GM12878 (cell line): ENCODE results near the gene CTRB1.

Experiments
- ATF3 ChIP-seq: IDR thresholded peaks from 2 replicates; pipeline ENCODE4 v1.6.1; 2011; ENCODE audit warnings: low read depth, mild to moderate bottlenecking, low read length, moderate library complexity, borderline replicate concordance; ENCODE audit errors: extremely low read depth
- FOS ChIP-seq: IDR thresholded peaks from 3 replicates; pipeline ENCODE4 v1.6.1; 2011; ENCODE audit warnings: borderline replicate concordance; ENCODE audit not compliant: insufficient read length; ENCODE audit errors: extremely low read depth
- MTA3 ChIP-seq: IDR thresholded peaks from 2 replicates; pipeline ENCODE4 v1.6.1; 2012; ENCODE audit warnings: low read length, inconsistent platforms, borderline replicate concordance
- NFIC ChIP-seq: IDR thresholded peaks from 2 replicates; pipeline ENCODE4 v1.6.1; 2012; ENCODE audit warnings: low read depth, mild to moderate bottlenecking, inconsistent platforms, low read length, moderate library complexity
- NKRF ChIP-seq: fragments of 450-650 bp; conservative IDR thresholded peaks from 2 replicates; pipeline ENCODE4 v1.6.1; 2017; ENCODE audit warnings: mild to moderate bottlenecking, moderate library complexity
- RAD21 ChIP-seq: IDR thresholded peaks from 2 replicates; pipeline ENCODE4 v1.6.1; 2011; ENCODE audit warnings: mild to moderate bottlenecking, low read depth, low read length, moderate library complexity; ENCODE audit not compliant: insufficient read depth
- RFX5 ChIP-seq: IDR thresholded peaks from 2 replicates; pipeline ENCODE4 v1.6.1; 2011; ENCODE audit warnings: low read depth, low read length, improper control_type of control experiment
- SMC3 ChIP-seq: IDR thresholded peaks from 2 replicates; pipeline ENCODE4 v1.6.1; 2011; ENCODE audit warnings: low read length, improper control_type of control experiment, borderline replicate concordance
- SRF ChIP-seq, 2 experiments: IDR thresholded peaks; 2 replicates each; pipeline ENCODE4 v1.6.1; 2011; ENCODE audit warnings: low read depth in 2 of 2, low read length in 2 of 2, mild to moderate bottlenecking in 1 of 2, moderate library complexity in 1 of 2
- TAF1 ChIP-seq: IDR thresholded peaks from 2 replicates; pipeline ENCODE4 v1.6.1; 2011; ENCODE audit warnings: mild to moderate bottlenecking, low read depth, low read length, borderline replicate concordance
- YY1 ChIP-seq: IDR thresholded peaks from 2 replicates; pipeline ENCODE4 v1.6.1; 2011; ENCODE audit warnings: low read depth, mild to moderate bottlenecking, low read length
- ZBTB33 ChIP-seq: fragments of 450-650 bp; IDR thresholded peaks from 2 replicates; pipeline ENCODE4 v1.6.1; 2017; ENCODE audit warnings: mild to moderate bottlenecking
- TF ChIP-seq, protein P1 (sequence below), 3 experiments: IDR thresholded peaks in 2 of 3; conservative IDR thresholded peaks in 1 of 3; 2 replicates each; pipeline ENCODE4 v1.5.1; 2011; ENCODE audit warnings: low read depth in 3 of 3, low read length in 3 of 3, mild to moderate bottlenecking in 3 of 3, control low read depth in 2 of 3, moderate library complexity in 2 of 3, inconsistent platforms in 1 of 3, mixed read lengths in 1 of 3; ENCODE audit not compliant: control insufficient read depth in 2 of 3, insufficient read depth in 1 of 3; ENCODE audit errors: extremely low read depth in 1 of 3
- TF ChIP-seq, protein P2 (sequence below): fragments of 150-350 bp; IDR thresholded peaks from 2 replicates; pipeline ENCODE4 v1.6.1; 2016; ENCODE audit warnings: low read depth, low read length

DNA sequence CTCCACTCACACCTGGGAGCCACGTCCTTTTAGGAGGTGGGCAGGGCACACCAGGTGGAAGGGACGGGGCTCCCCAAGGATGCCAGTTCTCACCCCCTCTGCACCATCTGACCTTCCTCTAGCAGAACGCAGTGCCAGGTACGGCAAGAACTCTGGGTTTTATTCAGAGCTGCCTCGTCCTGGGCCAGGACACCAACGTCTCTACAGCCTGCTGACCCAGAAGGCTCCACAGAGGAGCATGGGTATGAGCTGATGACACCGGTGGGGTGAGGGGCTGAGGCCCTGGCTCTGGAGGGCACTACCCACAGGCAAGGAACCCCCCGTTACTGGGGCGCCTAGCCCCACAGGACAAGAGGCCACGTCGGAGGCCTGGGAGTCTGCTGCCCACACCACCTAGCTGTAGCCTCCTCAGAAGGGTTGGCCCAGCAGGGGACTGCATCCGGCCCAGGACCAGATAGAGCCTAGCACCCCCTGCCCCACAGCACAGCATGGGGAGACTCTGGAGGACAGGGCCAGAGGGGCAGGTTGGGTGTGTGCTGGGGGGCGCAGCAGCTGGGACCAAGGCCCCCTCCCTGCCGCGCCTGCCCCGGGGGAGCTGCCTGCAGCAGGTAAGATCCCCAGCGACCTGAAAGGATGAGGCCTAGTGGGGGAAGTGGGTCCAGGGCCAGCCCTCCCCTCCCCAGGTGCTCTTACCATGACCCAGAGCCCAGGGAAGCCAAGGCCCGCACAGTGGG, 18.8 kb downstream of the CTRB1 start:
- no peak for TF ChIP-seq RFX5
- no peak for TF ChIP-seq ATF3
- TF ChIP-seq, protein P1, sequence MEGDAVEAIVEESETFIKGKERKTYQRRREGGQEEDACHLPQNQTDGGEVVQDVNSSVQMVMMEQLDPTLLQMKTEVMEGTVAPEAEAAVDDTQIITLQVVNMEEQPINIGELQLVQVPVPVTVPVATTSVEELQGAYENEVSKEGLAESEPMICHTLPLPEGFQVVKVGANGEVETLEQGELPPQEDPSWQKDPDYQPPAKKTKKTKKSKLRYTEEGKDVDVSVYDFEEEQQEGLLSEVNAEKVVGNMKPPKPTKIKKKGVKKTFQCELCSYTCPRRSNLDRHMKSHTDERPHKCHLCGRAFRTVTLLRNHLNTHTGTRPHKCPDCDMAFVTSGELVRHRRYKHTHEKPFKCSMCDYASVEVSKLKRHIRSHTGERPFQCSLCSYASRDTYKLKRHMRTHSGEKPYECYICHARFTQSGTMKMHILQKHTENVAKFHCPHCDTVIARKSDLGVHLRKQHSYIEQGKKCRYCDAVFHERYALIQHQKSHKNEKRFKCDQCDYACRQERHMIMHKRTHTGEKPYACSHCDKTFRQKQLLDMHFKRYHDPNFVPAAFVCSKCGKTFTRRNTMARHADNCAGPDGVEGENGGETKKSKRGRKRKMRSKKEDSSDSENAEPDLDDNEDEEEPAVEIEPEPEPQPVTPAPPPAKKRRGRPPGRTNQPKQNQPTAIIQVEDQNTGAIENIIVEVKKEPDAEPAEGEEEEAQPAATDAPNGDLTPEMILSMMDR (IDR thresholded peaks at IDR 0.05 in 2 of 3, conservative IDR thresholded peaks at IDR 0.05 in 1 of 3; ENCODE audit: control insufficient read depth in 2 of 3, extremely low read depth in 1 of 3, insufficient read depth in 1 of 3, low read depth in 3 of 3, low read length in 3 of 3): no peak
- TF ChIP-seq FOS: no peak
- TF ChIP-seq, protein P2, sequence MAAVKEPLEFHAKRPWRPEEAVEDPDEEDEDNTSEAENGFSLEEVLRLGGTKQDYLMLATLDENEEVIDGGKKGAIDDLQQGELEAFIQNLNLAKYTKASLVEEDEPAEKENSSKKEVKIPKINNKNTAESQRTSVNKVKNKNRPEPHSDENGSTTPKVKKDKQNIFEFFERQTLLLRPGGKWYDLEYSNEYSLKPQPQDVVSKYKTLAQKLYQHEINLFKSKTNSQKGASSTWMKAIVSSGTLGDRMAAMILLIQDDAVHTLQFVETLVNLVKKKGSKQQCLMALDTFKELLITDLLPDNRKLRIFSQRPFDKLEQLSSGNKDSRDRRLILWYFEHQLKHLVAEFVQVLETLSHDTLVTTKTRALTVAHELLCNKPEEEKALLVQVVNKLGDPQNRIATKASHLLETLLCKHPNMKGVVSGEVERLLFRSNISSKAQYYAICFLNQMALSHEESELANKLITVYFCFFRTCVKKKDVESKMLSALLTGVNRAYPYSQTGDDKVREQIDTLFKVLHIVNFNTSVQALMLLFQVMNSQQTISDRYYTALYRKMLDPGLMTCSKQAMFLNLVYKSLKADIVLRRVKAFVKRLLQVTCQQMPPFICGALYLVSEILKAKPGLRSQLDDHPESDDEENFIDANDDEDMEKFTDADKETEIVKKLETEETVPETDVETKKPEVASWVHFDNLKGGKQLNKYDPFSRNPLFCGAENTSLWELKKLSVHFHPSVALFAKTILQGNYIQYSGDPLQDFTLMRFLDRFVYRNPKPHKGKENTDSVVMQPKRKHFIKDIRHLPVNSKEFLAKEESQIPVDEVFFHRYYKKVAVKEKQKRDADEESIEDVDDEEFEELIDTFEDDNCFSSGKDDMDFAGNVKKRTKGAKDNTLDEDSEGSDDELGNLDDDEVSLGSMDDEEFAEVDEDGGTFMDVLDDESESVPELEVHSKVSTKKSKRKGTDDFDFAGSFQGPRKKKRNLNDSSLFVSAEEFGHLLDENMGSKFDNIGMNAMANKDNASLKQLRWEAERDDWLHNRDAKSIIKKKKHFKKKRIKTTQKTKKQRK: no peak
- no peak for TF ChIP-seq SRF (IDR thresholded peaks at IDR 0.05; ENCODE audit: low read depth in 2 of 2, low read length in 2 of 2)
- TF ChIP-seq TAF1: no peak
- TF ChIP-seq YY1: no peak
- no peak for TF ChIP-seq MTA3
- no peak for TF ChIP-seq NFIC
- TF ChIP-seq NKRF: no peak
- TF ChIP-seq RAD21: no peak
- TF ChIP-seq ZBTB33: no peak
- no peak for TF ChIP-seq SMC3
